GM19467 (cell line): Measurements from ENCODE around the gene LRRC51.
"Not testable (repeated sequence)": the region's sequence is repeated elsewhere in the genome, so short reads cannot be mapped to it uniquely, and the experiment has no call there.

ENCODE experiments used
- ATAC-seq: cut with Tn5 transposase; IDR thresholded peaks from one replicate; pipeline ENCODE4 v1.9.1; 2021; ENCODE audit warnings: mild to moderate bottlenecking, moderate library complexity; ENCODE audit not compliant: unreplicated experiment

LRRC51 gene

DNA sequence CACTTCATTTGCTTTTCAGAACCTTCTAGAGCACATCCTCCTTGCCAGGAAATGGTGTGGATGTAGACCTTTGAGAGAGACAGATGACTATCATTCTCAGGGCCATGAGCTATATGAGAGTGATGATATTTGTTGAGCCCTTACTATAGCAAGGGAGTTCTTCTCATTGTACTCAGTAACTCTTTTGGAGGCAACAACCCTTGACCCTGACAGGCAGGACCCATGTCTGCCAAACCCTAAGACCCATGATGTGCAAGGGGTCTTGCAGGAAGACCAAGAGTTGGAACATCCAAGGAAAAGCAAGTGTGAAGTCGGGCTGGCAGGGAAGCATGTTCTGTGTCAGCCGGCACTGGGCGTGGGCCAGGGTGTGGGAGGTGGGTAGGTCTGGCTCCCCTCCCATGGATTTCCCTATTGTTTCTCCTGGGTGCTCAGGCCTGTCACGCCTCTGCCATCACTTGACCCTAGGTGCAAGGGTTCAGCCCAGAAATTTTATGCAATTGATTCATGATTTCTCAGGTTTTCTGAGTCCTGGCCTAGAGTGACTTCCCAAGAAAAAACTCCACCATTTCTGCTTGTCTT is 56.1 kb downstream of the LRRC51 start:
- ATAC-seq = no peak

DNA sequence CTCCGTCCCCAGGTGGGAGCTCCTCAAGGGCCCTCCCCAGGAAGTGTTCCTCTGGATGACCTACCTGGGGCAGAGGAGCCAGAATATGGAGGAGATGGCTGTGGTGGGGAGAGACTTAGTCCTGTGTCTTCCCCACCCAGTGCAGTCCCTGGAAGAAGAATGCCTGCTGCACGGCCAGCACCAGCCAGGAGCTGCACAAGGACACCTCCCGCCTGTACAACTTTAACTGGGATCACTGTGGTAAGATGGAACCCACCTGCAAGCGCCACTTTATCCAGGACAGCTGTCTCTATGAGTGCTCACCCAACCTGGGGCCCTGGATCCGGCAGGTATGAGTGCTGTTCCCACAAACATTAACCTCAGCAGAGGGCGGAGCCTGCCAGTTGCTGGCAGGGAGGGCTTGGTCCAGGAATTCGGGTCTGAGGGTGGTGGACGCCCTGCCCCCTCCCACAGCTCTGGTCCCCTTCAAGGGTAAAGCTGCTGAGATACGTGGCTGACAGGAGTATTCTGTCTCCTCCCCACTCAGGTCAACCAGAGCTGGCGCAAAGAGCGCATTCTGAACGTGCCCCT is 58.3 kb downstream of the LRRC51 start:
- no peak for ATAC-seq

DNA sequence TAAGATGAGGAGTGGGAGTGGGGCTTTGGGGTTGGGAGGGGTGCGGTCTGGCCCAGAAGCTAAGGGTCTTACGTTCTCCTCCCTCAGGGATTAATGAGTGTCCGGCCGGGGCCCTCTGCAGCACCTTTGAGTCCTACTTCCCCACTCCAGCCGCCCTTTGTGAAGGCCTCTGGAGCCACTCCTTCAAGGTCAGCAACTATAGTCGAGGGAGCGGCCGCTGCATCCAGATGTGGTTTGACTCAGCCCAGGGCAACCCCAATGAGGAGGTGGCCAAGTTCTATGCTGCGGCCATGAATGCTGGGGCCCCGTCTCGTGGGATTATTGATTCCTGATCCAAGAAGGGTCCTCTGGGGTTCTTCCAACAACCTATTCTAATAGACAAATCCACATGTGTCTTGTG is 58.9 kb downstream of the LRRC51 start:
- no peak for ATAC-seq

GRCh38 chr11:72140661-72141060 is 60.0 kb downstream of the LRRC51 start:
- ATAC-seq = no peak

DNA sequence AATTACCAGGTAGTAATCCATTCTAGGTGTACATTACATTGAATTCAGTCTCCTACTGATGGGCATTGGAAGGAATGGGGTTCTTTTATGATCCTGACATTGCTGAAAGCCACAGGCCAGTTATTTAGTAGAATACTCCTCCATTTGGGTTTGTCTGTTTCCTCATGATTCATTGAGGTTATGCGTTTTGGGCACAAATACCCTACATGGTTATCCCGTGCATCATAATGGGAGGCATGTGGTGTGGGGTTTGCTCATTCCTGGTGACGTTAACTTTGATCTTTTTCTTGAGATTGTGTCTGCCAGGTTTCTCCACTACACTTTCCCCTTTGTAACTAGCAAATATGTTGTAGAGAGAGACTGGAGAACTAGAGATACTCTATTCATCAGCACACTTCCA is 60.4 kb downstream of the LRRC51 start:
- no peak for ATAC-seq

- not testable (repeated sequence) for ATAC-seq
Observed at GRCh38 chr11:72142086-72142485, 61.4 kb downstream of the LRRC51 start.

DNA sequence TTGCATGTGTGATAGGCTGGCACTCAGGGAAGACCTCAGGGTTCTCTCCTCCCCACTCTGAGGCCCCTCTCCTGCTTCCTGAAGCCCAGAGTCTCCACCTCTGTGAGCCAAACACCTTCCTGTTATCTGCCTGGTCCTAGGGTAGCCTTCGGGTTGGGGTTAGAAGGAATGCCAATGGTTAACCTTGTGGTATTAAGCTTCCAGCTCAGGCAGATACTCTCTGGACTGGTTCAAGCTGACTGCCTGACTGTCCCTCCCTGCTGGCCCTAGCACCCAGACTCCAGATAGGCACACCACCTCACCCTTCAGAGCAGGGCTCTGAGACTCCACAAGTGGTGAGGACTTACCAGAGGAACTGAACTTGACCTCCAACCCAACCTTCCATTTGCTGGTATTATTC is 61.9 kb downstream of the LRRC51 start:
- not testable (repeated sequence) for ATAC-seq

DNA sequence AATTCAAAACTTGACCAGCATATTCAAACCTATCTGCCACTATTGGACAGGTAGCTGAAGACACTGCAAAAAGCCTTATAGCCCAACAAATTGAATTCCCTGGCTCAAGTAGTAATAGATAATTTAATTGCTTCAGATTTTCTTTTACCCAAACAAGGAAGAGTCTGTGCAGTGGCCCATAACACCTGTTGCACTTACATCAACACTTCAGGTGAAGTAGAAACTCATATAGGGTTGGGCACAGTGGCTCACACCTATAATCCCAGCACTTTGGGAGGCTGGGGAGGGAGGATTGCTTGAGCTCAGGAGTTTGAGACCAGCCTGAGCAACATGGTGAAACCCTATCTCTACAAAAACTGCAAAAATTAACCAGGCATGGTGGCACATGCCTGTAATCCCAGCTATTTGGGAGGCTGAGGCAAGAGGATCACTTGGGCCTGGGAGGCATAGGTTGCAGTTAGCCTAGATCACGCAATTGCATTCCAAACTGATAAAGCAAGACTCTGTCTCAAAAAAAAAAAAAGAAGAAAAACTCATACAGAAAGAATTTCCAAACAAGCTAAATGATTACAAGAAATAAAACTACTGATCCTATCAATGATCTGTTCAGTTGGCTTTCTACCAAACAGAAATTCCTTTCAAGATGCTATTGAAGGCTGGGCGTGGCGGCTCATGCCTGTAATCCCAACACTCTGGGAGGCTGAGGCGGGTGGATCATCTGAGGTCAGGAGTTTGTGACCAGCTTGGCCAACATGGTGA is 64.3 kb downstream of the LRRC51 start:
- ATAC-seq = no peak
